Measurements from ENCODE around the gene MAP2K2.

MAP2K2 gene

DNA sequence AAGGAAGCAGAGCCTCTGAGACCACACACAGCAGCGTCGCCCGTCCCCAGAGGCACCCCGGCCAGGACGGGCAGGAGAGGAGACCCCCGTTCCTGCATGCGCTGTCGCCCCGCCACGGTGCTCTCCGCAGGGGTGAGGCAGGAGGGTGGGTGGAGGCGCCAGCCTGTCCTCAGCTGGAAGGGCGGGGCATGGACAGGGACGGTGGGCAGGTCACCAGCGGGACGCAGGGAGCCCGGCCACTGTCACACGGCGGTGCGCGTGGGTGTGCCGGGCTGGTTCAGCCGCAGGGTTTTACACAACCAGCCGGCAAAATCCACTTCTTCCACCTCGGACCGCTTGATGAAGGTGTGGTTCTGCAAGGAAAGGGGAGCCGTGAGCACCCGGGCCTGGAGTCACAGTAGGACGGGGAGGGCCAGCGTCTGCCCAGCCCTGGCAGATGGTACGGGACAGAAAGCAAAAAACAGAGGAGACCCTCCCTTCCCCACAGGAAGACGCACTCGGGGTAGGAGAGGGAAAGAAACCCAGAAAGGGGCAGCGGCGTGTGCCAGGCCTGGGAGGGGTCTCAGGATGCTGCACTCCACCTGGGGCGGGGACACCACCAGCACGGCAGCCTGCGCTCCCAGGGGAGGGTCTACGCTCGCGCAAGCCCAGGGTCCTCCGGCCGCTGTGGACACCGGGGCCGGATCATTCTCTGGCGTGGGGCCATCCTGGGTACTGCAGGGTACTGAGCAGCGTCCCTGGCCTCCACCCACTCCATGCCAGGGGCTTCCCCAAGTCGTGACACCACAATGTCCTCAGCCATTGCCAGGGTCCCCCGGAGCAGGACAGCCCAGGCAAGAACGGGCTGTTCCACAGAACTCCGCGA is 33.3 kb downstream of the MAP2K2 start:
- H3K79me1 ChIP-seq (ENCODE audit: low read length) = no peaks in the 10 kb centered on the region
- no peak overlapping the region for H3K23ac ChIP-seq (ENCODE audit: low read length)
- no peak overlapping the region for H4K5ac ChIP-seq (ENCODE audit: low read length)
- H2AK5ac ChIP-seq (ENCODE audit: low read length) = no peak overlapping the region
- no peak overlapping the region for H3K56ac ChIP-seq (ENCODE audit: low read length)
- no peak overlapping the region for H3K9ac ChIP-seq (ENCODE audit: low read length)
- DNase-seq = no peak
- no peak overlapping the region for H3K4me3 ChIP-seq (ENCODE audit: low read length)
- H3K36me3 ChIP-seq (ENCODE audit: control insufficient read depth, insufficient read depth, low read length) = peaks cover 3% of the 10 kb centered on the region
- no peaks in the 10 kb centered on the region for H3K79me2 ChIP-seq (ENCODE audit: control insufficient read depth, insufficient read depth, low read length)
- no peak overlapping the region for H3K4ac ChIP-seq (ENCODE audit: low read depth, low read length)
- H3K27ac ChIP-seq (ENCODE audit: low read depth, low read length) = no peak overlapping the region
- no peak overlapping the region for H4K8ac ChIP-seq (ENCODE audit: low read depth, low read length)
- no peak overlapping the region for H2BK120ac ChIP-seq (ENCODE audit: low read depth, low read length)
- no CpG with 5 or more reads among the region's 52 CpGs for WGBS (ENCODE audit: extremely low coverage, insufficient coverage, low lambda C conversion rate)
- H3K18ac ChIP-seq (ENCODE audit: low read length) = no peak overlapping the region
- H3K4me1 ChIP-seq (ENCODE audit: control insufficient read depth, low read depth, low read length) = no peaks in the 10 kb centered on the region
- no peaks in the 10 kb centered on the region for H3K27me3 ChIP-seq (ENCODE audit: insufficient read depth, low read length, poor library complexity)
- H2BK5ac ChIP-seq (ENCODE audit: low read length) = no peak overlapping the region
- H2BK15ac ChIP-seq (replicated peaks; ENCODE audit: low read depth) = no peak overlapping the region
- H3K4me2 ChIP-seq (ENCODE audit: low read length) = no peak overlapping the region

DNA sequence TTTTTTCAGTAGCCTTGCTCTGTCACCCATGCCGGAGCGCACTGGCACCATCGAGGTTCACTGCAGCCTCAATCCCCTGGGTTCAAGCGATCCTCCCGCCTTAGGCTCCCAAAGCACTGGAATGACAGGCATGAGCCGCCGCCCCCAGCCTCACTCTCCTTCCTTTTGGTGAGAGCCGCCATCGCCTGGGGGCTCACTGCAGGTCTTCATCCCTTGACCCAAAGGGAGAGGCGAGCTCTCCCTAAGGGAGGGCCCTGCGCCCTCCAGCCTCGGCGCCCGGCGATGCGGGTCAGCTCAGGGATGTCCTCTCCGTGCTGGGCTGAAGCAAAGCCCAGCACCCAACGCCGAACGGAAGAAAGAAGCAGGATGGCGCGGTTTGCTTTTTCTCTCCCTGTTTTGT is 34.0 kb downstream of the MAP2K2 start:
- no CpG with 5 or more reads among the region's 22 CpGs for WGBS (ENCODE audit: extremely low coverage, insufficient coverage, low lambda C conversion rate)
- Histone ChIP-seq H4K8ac (ENCODE audit: low read depth, low read length) (no peak overlapping the region), H2BK5ac (ENCODE audit: low read length) (no peak overlapping the region), H2BK15ac (replicated peaks; ENCODE audit: low read depth) (no peak overlapping the region), H3K79me1 (ENCODE audit: low read length) (no peaks in the 10 kb centered on the region), H4K5ac (ENCODE audit: low read length) (no peak overlapping the region), H3K4me1 (ENCODE audit: control insufficient read depth, low read depth, low read length) (no peaks in the 10 kb centered on the region), H3K36me3 (ENCODE audit: control insufficient read depth, insufficient read depth, low read length) (peaks cover 3% of the 10 kb centered on the region), H3K18ac (ENCODE audit: low read length) (no peak overlapping the region), H3K9ac (ENCODE audit: low read length) (no peak overlapping the region), H2BK120ac (ENCODE audit: low read depth, low read length) (no peak overlapping the region), H3K56ac (ENCODE audit: low read length) (no peak overlapping the region), H3K79me2 (ENCODE audit: control insufficient read depth, insufficient read depth, low read length) (no peaks in the 10 kb centered on the region), H3K4ac (ENCODE audit: low read depth, low read length) (no peak overlapping the region), H3K4me2 (ENCODE audit: low read length) (no peak overlapping the region), H3K4me3 (ENCODE audit: low read length) (no peak overlapping the region), H3K27me3 (ENCODE audit: insufficient read depth, low read length, poor library complexity) (no peaks in the 10 kb centered on the region), H3K23ac (ENCODE audit: low read length) (no peak overlapping the region), H3K27ac (ENCODE audit: low read depth, low read length) (no peak overlapping the region), H2AK5ac (ENCODE audit: low read length) (no peak overlapping the region)
- no peak for DNase-seq

DNA sequence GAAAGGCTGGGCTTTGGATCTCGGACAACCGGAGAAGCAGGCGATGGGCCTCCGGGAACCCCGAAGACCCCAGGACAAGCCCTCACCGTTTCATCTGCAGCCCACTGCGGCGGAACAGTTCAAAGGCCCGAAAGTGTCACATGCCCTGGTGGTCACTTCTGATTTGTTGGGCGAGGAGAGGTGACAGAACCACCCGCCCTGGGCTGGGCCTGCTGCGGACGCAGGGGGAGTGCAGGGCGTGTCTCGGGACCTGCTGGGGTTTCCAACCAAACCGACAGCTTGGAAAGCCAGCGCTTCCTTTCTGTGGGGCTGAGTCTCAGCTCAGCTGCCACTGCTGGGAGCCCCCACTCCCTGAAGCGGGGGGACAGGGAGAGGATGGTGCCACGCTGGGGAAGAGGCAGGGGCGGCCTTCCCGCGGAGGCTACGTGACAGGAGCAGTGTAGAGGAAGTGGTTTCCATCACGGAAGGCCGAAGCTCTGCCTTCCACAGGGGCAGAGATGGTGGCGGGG is 34.5 kb downstream of the MAP2K2 start:
- Histone ChIP-seq H2BK15ac (replicated peaks; ENCODE audit: low read depth) (no peak overlapping the region), H4K5ac (ENCODE audit: low read length) (no peak overlapping the region), H3K23ac (ENCODE audit: low read length) (no peak overlapping the region), H3K4ac (ENCODE audit: low read depth, low read length) (no peak overlapping the region), H3K9ac (ENCODE audit: low read length) (no peak overlapping the region), H3K79me1 (ENCODE audit: low read length) (no peaks in the 10 kb centered on the region), H3K18ac (ENCODE audit: low read length) (no peak overlapping the region), H3K4me1 (ENCODE audit: control insufficient read depth, low read depth, low read length) (no peaks in the 10 kb centered on the region), H3K27ac (ENCODE audit: low read depth, low read length) (no peak overlapping the region), H3K27me3 (ENCODE audit: insufficient read depth, low read length, poor library complexity) (no peaks in the 10 kb centered on the region), H3K56ac (ENCODE audit: low read length) (no peak overlapping the region), H3K4me2 (ENCODE audit: low read length) (no peak overlapping the region), H3K36me3 (ENCODE audit: control insufficient read depth, insufficient read depth, low read length) (peaks cover 3% of the 10 kb centered on the region), H2BK5ac (ENCODE audit: low read length) (no peak overlapping the region), H3K4me3 (ENCODE audit: low read length) (no peak overlapping the region), H3K79me2 (ENCODE audit: control insufficient read depth, insufficient read depth, low read length) (no peaks in the 10 kb centered on the region), H2BK120ac (ENCODE audit: low read depth, low read length) (no peak overlapping the region), H2AK5ac (ENCODE audit: low read length) (no peak overlapping the region), H4K8ac (ENCODE audit: low read depth, low read length) (no peak overlapping the region)
- no CpG with 5 or more reads among the region's 26 CpGs for WGBS (ENCODE audit: extremely low coverage, insufficient coverage, low lambda C conversion rate)
- no peak for DNase-seq

DNA sequence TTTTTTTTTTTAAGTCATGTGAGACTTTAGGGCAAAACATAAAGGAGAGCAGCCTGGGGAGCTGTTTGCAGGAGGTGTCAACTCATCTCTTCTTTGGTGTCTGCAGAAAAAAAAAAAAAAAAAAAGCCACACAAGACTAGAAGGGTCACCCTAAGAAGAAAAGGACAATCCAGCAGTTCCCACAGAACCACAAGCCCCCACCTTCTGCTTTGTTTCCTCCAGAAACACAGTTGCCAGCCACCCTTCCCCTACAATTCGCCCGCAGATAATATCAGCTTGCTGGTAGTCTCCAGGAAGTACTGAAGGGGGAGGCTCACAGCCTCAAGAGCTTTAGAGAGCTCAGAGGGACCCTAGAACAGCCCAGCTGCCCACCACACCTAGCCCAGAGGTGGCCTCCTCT is 34.9 kb downstream of the MAP2K2 start:
- H3K79me2 ChIP-seq (ENCODE audit: control insufficient read depth, insufficient read depth, low read length) = no peaks in the 10 kb centered on the region
- no peaks in the 10 kb centered on the region for H3K79me1 ChIP-seq (ENCODE audit: low read length)
- peaks cover 3% of the 10 kb centered on the region for H3K36me3 ChIP-seq (ENCODE audit: control insufficient read depth, insufficient read depth, low read length)
- H3K4me2 ChIP-seq (ENCODE audit: low read length) = no peak overlapping the region
- H3K27ac ChIP-seq (ENCODE audit: low read depth, low read length) = no peak overlapping the region
- no peaks in the 10 kb centered on the region for H3K4me1 ChIP-seq (ENCODE audit: control insufficient read depth, low read depth, low read length)
- H3K4me3 ChIP-seq (ENCODE audit: low read length) = no peak overlapping the region
- no peak for DNase-seq
- no peak overlapping the region for H3K23ac ChIP-seq (ENCODE audit: low read length)
- no peak overlapping the region for H2AK5ac ChIP-seq (ENCODE audit: low read length)
- H3K9ac ChIP-seq (ENCODE audit: low read length) = no peak overlapping the region
- H2BK5ac ChIP-seq (ENCODE audit: low read length) = no peak overlapping the region
- no peak overlapping the region for H4K5ac ChIP-seq (ENCODE audit: low read length)
- H3K27me3 ChIP-seq (ENCODE audit: insufficient read depth, low read length, poor library complexity) = no peaks in the 10 kb centered on the region
- H2BK120ac ChIP-seq (ENCODE audit: low read depth, low read length) = no peak overlapping the region
- H3K18ac ChIP-seq (ENCODE audit: low read length) = no peak overlapping the region
- no CpG with 5 or more reads among the region's 2 CpGs for WGBS (ENCODE audit: extremely low coverage, insufficient coverage, low lambda C conversion rate)
- no peak overlapping the region for H2BK15ac ChIP-seq (replicated peaks; ENCODE audit: low read depth)
- H3K4ac ChIP-seq (ENCODE audit: low read depth, low read length) = no peak overlapping the region
- H4K8ac ChIP-seq (ENCODE audit: low read depth, low read length) = no peak overlapping the region
- H3K56ac ChIP-seq (ENCODE audit: low read length) = no peak overlapping the region

DNA sequence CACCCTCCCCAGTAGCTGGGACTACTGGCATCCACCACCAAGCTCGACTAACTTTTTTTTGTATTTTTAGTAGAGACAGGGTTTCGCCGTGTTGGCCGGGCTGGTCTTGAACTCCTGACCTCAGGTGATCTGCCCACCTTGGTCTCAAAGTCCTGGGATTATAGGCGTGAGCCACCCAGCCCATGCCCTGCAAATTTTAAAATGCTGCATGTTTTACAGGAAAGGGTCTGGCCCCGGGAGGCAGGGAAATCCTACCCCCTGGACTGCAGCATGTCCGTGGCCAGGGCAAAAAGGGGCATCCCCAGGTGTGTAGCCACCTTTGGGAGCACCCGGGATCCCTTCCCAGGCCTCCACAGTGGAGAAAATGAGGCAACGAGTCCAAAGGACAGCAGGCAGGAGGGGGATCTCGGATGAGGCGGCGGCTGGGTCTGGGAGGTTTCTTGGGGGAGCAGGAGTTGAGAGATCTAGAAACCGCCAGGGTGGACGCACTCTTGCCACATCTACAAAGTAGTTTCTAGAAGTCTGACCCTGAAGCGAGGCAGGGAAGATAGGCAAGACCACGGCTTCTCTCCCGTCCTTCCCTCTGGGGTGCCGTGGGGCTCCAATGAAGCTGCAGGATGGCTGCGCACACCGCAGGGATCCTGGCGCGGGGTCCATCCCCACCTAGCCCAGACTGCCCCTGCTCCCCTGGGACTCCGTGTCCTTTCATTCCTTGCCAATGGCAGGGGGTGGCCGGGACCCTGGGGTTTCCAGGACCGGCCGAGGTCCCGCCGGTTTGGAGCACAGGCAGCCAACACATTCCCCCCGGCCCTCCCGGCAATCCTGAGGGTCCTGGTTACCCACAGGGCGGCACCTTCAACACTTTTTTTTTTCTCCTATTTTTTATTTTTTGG is 35.9 kb downstream of the MAP2K2 start:
- H3K36me3 ChIP-seq (ENCODE audit: control insufficient read depth, insufficient read depth, low read length) = peaks cover 3% of the 10 kb centered on the region
- H3K56ac ChIP-seq (ENCODE audit: low read length) = no peak overlapping the region
- no peak overlapping the region for H2BK120ac ChIP-seq (ENCODE audit: low read depth, low read length)
- no peak for DNase-seq
- no peak overlapping the region for H3K18ac ChIP-seq (ENCODE audit: low read length)
- no peak overlapping the region for H3K4me3 ChIP-seq (ENCODE audit: low read length)
- no peak overlapping the region for H3K23ac ChIP-seq (ENCODE audit: low read length)
- no CpG with 5 or more reads among the region's 31 CpGs for WGBS (ENCODE audit: extremely low coverage, insufficient coverage, low lambda C conversion rate)
- H3K27me3 ChIP-seq (ENCODE audit: insufficient read depth, low read length, poor library complexity) = no peaks in the 10 kb centered on the region
- no peak overlapping the region for H3K9ac ChIP-seq (ENCODE audit: low read length)
- no peaks in the 10 kb centered on the region for H3K79me1 ChIP-seq (ENCODE audit: low read length)
- H3K4me2 ChIP-seq (ENCODE audit: low read length) = no peak overlapping the region
- no peak overlapping the region for H3K27ac ChIP-seq (ENCODE audit: low read depth, low read length)
- no peak overlapping the region for H4K8ac ChIP-seq (ENCODE audit: low read depth, low read length)
- H3K4ac ChIP-seq (ENCODE audit: low read depth, low read length) = no peak overlapping the region
- H4K5ac ChIP-seq (ENCODE audit: low read length) = no peak overlapping the region
- no peaks in the 10 kb centered on the region for H3K4me1 ChIP-seq (ENCODE audit: control insufficient read depth, low read depth, low read length)
- no peaks in the 10 kb centered on the region for H3K79me2 ChIP-seq (ENCODE audit: control insufficient read depth, insufficient read depth, low read length)
- H2AK5ac ChIP-seq (ENCODE audit: low read length) = no peak overlapping the region
- H2BK5ac ChIP-seq (ENCODE audit: low read length) = no peak overlapping the region
- H2BK15ac ChIP-seq (replicated peaks; ENCODE audit: low read depth) = no peak overlapping the region

All from mesendoderm (in vitro differentiated cells).